Activated gamma-delta T cell (primary cell): Measurements from ENCODE around the gene PRDM16.

Experiments
- DNase-seq: peaks from one replicate; lab custom pipeline; 2025; lab: John Stamatoyannopoulos, UW

The PRDM16 gene

DNA sequence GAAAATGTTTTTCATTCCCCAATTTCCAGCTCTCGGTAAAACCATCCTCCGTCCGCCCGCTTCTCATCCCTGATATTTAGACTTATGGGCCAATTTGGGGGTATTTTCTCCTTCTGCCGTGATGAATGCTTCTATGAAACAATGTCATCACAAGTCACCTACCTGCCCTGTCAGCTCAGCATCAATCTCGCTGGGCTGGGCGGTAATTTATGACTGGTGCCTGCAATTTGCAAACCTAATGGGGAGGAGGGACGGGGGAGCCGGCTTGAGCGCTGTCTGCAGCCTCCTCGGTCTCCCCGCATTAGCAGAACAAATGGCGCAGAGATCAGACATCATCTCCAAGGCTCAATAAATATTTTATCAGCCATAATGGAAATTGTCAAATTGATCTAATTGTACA is 72.1 kb downstream of the PRDM16 start:
- DNase-seq: no peak

DNA sequence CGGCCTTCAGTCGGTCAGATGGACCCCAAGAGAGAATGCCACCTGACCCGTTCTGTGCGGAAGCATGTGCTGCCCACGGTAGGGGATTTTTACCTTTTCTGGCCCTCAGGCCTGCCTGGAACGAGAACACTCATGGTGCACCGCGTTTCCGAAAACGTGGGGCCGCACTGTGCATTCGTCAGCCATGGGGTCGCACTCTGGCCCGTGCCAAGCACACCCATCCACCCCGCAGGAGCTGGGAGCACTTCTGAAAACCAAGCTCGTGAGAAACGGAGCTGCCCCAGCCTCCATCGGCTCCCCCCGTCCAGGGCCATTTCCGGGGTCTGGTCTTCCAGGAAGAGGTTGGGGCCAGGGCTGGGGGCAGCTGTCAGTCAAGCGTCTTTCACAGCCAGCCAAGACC is 72.8 kb downstream of the PRDM16 start:
- DNase-seq: no peak

DNA sequence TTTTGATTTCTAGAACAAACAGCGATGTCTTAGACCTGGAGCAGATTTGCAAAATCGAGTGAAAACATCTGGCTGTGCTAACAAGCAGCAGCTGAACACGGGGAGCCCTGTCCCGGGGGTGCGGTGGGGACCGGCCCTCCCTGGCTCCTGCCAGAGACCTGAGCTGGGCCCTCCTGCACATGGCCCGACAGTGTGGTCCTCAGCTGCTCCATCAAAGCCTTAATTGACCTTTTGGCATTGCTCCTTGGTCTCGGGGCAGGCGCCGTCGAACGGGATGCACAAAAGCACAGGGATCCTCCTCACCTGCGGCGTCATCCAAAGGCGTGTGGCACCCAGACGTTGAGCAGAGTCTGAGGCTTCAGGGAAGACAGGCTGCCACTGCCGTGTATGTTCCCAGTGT is 73.2 kb downstream of the PRDM16 start:
- no peak for DNase-seq

DNA sequence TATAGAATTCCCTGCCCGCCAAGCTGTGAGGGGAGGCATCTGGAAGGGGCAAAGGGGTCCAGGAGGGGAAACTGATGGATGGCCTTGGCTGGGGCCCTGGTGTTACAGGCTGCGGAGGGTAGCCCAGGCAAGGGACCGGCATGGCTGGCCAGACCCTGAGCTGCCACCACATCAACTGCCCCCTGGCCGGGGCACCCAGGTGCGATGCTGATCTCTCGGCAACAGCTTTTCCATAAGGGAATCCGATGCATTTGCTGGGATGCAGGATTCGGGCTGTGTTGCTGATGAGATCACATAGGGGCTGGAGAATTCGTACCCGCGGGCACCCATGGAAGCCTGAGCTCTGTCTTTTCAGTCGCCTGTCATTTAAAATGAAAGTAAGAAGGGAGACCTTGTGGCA is 73.7 kb downstream of the PRDM16 start:
- no peak for DNase-seq

DNA sequence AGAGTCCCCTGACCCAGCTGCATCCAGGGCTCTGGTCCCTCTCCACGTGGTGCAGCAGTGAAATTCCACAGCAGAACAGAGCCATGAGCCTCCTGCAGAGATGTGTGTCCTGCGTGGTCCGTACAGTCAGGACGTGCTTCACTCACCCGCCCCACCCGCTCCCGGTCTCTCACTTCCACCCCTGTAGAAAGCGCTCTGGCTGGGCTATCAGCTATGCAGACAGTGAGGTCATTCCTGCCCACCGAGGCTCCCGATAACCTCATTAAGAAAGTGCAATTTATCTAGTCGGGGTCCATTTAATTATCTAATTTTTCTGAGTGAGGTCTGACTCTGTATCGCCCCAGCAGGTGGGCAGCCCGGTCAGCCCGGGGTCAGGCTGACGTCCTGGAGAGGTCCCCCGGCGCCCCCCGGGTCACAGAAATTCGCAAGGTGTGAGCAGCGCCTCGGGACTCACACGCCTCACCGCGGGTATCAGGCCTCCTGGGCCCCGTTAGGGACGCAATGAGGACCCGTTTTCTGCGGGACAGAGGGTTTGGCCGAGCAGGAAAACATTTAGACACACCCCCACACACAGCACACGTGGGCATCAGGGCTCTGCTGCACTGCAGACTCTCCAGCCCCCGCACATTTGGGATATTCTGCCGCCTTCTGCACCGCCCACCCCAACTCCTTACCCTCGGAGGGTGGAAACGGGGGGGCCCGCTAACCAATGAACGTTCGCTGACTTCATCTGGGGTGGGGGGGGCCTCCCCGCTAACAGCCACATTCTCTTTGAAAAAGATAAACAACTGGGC is 76.7 kb downstream of the PRDM16 start:
- DNase-seq: no peak

DNA sequence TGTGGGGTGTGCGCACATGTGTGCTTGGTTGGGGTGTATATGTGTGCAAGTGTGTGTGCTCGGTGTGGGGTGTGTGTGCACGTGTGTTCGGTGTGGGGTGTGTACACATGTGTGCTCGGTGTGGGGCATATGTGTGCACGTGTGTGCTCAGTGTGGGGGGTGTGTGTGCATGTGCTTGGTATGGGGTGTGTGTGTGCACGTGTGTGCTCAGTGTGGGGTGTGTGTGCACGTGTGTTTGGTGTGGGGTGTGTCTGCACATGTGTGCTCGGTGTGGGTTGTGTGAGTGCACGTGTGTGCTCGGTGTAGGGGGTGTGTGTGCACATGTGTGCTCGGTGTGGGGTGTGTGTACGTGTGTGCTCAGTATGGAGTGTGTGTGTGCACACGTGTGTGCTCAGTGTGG is 77.5 kb downstream of the PRDM16 start:
- DNase-seq: no peak

DNA sequence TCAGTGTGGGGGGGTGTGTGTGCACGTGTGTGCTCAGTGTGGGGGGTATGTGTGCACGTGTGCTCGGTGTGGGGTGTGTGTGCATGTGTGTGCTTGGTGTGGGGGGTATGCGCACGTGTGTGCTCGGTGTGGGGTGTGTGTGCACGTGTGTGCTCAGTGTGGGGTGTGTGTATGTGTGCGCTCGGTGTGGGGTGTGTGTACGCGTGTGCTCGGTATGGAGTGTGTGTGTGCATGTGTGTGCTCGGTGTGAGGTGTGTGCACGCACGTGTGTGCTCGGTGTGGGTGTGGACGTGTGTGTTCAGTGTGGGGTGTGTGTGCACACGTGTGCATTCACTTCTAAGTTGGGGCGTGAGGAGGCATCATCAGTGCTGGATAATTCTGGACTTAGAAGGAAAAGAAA is 77.9 kb downstream of the PRDM16 start:
- no peak for DNase-seq

DNA sequence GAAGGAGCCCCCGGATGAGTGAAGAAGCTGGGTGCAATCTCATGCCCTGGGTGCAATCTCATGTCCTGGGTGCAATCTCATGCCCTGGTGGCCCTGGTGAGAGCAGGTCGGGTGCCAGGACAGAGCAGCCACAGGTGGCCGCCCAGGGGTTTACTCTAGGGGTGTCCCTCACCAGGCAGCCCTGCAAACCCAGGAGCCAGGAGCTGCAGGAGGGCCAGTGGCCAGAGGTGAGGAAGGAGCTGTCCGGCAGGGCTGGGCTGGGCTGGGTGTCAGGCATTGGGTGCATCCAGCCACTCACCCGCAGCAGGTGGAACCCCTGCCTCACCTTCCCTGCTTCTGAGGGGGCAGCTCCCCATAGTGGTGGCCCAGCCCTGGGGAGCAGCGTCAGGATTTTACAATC is 79.2 kb downstream of the PRDM16 start:
- no peak for DNase-seq

DNA sequence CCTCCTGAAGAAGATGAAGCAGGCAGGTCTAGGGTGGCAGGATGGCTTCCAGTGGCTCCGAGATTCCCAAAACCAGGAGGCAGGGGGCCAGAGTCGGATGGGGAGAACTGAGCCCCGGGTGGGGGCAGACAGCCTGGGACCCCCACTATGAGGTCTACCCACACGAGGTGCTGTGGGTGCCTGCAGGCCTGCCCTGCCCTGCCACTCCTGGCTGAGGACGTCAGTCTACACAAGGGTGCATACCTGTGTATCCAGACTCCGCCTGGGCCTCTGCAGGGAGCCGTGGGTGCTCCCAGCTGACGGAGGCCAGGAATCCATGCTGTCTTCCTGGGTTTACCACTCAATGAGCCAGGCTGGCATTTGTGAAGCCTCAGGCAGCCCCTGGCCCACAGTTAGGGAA is 80.3 kb downstream of the PRDM16 start:
- no peak for DNase-seq

DNA sequence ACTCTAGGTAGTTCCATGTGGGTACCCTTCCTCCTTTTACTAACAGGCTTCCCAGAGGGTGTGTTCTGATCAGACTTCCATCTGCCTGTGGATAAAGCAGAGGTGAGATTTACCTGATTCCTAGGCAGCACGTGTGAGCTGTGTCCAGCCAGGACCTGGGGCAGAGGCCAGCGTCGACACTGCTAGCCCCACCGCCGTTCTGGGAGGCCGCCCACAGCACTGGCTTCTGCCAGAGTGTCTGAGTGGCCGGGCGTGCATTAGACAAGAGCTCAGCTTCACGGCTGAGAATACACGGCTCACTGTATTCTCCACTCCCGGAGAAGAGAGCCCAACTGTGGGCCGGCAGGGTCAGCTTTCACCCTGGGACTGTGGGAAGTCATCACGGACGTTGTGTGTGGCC is 82.5 kb downstream of the PRDM16 start:
- no peak for DNase-seq

DNA sequence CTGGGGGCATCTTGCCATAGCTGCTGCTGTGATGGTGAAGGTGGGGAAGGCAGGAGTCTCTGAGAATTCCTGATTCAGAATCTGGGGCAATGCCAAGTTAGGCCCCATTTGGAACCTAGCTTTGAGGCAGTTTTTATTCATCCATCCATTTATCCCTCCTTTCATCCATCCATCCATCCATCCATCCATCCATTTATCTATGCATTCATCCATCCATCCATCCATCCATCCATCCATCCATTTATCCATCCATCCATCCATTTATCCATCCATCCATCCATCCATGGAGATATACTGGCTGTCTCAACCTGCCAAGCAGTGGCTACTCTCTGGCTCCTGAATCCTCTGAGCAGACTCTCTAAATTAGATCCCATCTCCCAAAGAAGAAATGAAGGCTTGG is 83.1 kb downstream of the PRDM16 start:
- no peak for DNase-seq

DNA sequence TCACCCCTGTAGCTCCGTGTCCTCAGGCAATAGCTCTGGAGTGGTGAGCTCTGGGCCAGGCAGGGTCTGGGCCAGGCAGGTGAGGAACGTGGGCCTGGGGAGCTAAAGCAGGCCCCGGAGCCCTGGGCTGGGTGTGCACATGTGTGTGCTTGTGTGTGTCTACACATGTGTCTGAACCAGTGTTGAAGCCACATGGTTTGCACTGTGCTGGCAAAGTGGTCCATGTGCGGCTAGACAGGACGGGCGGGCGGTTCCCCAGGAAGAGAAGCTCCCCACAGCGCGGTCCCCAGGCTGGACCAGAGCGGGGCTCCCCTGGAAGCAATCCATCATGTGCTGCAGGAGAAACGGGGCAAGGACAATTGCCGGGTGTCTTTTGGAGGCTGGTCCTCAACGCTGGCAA is 84.2 kb downstream of the PRDM16 start:
- no peak for DNase-seq

DNA sequence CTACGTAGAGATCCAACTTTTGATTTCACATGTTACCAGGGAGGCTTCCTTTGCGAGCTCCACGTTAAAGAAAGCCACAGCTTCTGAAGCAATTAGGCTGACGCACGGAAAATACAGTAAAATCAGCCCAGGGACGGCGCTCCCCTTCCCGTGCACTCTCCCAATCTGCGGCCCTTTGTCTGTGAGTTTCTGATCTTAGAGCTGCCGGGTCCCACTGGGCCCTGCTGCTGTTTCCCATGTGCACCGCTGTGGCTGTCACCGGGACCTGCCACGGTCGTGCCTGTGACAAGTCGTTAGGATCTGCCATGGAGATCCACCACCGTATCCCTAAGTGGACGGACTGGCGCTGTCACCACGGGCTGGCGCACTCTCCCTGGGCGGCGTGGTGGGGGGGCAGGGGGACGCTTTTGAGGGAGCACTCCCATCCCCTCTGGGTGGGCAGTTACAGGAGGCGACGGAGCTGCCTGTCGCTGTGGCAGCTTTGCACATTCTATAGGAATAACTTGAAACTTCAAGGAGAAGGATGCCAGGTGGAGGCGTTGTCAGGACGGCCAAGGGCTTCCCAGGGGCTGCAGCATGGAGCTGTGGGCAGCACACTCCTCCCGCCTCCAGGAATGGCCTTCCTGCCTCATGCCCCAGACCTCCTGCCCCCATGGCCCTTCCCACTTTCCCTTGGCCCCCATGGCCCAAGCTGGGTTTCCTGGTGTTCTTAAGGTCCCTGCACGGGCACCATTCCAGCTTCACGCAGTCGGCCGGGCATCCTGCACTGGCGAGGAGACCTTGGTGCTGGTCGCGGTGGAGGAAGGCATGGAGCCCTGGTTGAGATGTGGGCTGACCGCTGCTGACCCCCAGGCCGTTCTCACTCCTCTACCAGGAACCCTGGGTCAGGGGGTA is 85.1 kb downstream of the PRDM16 start:
- no peak for DNase-seq

DNA sequence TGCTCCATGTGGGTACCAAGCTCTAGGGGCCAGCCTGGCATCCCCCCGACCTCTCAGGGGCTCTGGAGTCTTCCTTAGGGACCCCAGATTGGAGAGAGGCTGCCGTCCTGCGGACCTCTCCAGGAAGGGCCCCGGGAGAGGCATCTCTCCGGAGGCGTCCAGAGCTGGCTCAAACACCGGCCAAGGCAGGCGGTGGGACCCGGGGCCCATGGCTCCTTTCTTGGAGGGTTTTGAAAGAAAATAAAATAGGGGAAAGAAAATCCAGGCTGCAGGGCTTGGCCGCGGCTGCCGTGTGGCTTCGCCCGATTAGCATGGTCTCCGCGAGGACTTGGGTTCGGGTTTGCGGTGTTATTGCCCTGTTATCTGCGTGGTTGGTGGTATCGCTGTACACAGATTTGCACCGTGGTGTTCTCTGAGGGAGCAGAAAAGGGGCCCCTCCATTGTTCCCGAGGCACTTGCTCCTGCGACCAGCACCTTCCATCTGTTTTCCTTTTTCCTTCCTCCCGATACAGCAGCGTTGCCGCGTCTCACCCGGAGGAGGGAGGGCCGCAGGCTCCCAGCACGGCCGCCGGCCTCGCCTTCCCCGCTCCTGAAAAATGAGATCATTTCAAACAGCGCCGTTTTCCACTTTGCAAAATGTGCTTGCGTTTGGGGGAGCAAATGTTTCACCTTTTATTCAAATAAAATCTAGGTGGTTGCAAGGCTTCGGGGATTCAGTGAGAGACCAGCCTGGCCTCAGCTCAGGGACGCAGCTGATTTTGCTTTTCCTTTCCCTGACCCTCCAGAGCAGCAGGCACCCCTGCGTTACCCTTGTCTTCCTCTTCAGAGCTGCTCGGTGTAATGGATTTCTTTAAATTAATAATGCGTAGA is 86.3 kb downstream of the PRDM16 start:
- no peak for DNase-seq

DNA sequence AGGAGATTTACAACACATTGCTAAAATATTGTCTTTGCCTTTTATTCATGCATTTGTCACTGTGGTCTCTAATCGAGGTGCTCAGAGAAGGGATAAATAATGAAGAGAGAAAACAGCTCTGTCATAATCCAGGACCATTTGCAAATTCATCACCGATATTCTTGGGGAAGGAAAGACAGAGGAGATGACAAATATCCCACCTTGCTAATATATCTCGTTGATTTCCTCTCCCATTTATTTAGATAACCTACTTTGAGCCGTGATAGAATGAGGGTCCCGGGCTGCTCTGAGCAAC is 86.9 kb downstream of the PRDM16 start:
- no peak for DNase-seq

DNA sequence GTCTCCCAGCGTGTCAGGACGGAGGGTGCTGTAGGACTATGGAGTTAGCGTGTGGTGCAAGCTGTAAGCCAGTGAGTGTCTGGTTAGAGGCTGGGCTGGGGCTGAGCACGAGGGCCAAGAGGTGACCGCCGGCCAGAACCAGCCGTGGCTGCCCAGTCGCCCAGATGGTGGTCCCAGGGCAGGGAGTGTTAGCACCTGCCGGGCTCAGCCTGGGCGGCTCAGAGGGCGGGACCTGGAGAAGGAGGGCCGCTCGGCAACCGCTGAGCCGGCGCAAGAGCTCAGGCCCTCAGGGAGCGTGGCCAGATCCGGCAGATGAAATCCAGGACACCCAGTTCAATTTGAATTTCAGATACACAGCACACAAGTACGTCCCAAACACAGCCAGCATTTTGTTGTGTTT is 87.9 kb downstream of the PRDM16 start:
- no peak for DNase-seq

DNA sequence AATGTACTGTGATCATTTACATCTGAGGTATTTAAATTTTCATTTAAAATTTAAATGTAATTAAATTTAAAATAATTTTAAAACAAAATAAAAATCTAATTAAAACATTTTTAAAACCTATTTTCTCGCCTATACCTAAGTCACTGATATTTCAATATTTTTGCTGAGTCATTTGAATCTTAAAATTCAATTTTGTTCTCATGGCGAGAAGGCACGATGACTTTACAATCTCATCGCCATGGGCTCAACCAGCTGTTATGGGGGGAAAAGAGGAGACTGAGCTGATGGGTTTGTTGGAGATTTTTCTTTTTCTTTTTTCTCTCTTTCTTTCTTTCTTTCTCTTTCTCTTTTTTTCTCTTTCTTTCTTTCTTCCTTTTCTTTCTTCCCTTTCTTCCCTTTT is 89.3 kb downstream of the PRDM16 start:
- no peak for DNase-seq

DNA sequence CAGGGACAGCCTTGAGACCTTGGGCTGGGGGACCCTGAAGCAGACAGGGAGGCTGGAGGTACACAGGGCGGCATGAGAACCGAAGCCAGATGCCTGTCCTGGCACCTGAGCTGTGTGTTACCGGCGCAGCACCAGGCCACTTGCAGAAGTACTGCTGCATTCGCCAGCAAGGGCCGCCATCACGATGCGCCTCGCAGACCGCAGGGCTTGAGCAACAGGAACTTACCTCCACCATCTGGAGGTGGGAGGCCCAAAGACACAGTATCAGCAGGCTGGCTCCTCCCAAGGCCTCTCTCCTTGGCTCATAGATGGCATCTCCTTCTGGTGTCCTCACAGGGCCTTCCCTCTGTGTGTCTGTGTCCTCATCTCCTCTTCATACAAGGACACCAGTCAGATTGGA is 90.1 kb downstream of the PRDM16 start:
- DNase-seq: no peak

DNA sequence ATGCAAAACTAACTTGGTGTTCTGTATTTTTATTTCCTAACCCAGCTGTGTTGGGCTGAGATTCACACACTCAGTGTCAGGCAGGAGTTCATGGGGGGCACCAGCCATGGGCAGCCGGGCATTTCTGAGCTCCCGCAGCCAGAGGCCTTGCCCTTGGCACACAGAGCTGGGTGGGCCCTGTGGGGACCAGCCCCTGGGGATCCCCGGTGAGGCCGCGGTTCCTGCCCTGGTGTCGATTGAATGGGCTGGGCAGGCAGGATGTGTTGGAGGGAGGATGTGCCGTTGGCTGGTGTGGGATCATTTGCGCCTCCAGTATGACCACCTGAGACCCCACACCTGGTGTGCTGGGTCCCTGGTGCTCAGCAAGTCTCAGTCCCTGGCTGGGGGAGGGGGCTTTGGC is 91.0 kb downstream of the PRDM16 start:
- no peak for DNase-seq

DNA sequence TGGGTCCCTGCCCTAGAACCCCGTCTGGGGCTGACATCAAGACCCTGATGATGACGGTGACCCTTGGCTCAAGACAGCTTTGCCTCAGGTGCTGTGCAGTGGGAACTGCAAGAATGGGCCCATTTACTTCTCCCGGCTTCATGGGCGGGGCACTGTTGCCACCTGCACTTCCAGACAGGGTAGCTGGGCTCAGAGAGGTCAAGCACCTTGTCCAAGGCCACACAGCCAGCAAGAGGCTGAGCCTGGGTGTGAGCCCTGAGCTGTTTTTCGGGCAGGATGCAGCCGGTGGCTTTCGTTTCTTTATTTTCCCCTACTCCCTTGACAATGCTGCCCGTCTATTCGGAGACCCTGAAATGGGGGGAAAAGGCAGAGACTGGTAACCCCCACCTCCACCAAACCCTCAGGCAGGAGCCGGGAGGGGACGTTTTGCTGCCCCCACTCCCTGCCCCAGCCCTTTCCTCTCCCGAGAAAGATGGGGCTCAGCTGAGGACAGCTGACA is 91.7 kb downstream of the PRDM16 start:
- no peak for DNase-seq

DNA sequence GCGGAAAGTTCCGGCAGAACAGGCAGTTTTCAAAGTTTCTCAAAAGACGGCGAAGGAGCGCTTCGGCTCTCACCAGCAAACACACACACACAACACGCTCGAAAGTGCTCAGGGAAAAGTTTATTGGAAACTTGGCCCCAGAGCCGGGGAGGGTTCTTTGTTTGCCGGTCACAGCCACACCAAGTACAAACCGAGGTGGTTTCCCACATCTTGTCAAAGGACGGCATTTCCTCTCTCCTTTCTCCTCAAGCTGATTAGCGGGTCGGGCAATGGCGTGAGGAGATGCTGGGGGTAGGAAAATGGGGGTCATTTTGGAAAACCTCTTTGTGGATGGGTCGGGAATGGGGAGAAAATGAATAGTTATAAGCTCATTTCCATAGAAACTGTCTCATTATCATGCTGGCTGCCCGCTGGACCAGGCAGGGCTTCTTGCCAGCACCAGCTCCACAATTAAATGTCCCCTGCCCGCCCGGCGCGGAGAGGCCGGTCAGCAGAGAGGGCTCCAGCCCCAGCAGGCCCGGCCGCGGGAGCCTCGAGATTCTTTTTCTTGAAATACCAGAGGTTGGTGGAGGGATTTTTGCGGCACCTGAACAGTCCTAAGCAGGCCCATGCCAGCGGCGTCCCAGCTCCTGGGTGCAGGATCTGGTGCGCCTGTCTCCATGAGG is 92.3 kb downstream of the PRDM16 start:
- no peak for DNase-seq

DNA sequence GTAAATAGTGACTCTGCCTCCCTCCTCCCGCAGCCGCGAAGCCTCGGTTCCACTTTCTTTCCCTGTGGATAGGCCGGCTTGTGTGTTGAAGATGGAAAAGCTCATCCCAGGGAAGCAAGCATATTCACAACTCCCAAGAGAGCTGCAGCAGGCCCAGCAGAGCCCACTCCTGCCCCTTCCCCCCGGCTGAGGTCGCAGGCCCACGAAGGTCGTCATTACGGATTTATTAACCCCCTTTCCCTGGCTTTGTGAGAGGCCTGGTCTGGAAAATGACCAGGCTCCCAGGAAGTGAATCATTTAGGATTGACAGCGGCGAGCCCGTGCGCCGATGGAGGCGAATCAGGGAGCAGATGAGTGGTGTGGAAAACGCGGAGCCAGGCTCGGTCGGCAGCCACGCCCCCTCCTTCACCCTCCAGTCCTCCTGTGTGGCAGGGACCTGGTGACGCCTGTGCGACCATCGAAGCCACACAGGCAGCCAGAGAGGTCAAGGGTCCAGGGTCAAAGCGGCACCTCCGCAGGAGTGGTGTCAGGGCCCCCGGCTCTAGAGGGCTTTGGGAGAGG is 93.4 kb downstream of the PRDM16 start:
- DNase-seq: no peak
